HFFc6 (cell line): ENCODE results near the gene SP140. TPM values are rescaled to one million over a fixed set of nuclear protein-coding genes. Genes with fewer than 3 reads are reported as not detected.

Source experiments
- DNase-seq: peaks from one replicate; pipeline ENCODE4 v3.0.0-alpha.2; 2018
- H3K27ac Mint-ChIP-seq: 2 replicates; pipeline ENCODE4 v1.8.0; 2020; ENCODE audit warnings: mild to moderate bottlenecking, mixed read lengths
- H3K27me3 Mint-ChIP-seq: 2 replicates; pipeline ENCODE4 v1.8.0; 2021; ENCODE audit warnings: mild to moderate bottlenecking, moderate library complexity, mixed read lengths; ENCODE audit not compliant: insufficient read depth
- H3K36me3 Mint-ChIP-seq: 2 replicates; pipeline ENCODE4 v1.8.0; 2021; ENCODE audit warnings: low read depth, mixed read lengths
- H3K4me1 Mint-ChIP-seq: 2 replicates; pipeline ENCODE4 v1.8.0; 2020; ENCODE audit warnings: low read depth, mixed read lengths
- H3K4me3 Mint-ChIP-seq: 2 replicates; pipeline ENCODE4 v1.8.0; 2020; ENCODE audit warnings: mild to moderate bottlenecking, moderate library complexity, mixed read lengths
- H3K9me3 Mint-ChIP-seq: 2 replicates; pipeline ENCODE4 v1.8.0; 2020; ENCODE audit warnings: mild to moderate bottlenecking, mixed read lengths
- CTCF ChIP-seq: fragments of 200-600 bp; sonication (generic); IDR thresholded peaks from 2 replicates; pipeline ENCODE4 v1.5.0; 2021; ENCODE audit warnings: antibody characterized with exemption, mild to moderate bottlenecking
- total RNA-seq, 6 experiments: library from RNA; stranded (reverse); fragmentation: NEBNext Ultra II Directional; extraction: Animal tissue kit (Norgen Biotek cat#: 25700); gene quantifications; 2 replicates in 1 of 6; 3 replicates in 5 of 6; pipeline ENCODE4 v1.2.3, GENCODE V29; 2021

Gene SP140
- total RNA-seq, 6 experiments from 2014 or later: 0.12 to 1.6 (median 0.69) TPM

- Mint-ChIP-seq H3K9me3 (no peaks in the 10 kb centered on the region), H3K4me3 (no peak overlapping the region), H3K36me3 (0 out of 2 replicates have a peak, but pooled peaks cover 17% of the 10 kb centered on the region), H3K4me1 (no peaks in the 10 kb centered on the region), H3K27me3 (no peaks in the 10 kb centered on the region; the same call in 1 of the 2 replicates), H3K27ac (no peak overlapping the region)
- DNase-seq: no peak
- no peak for TF ChIP-seq CTCF
These were observed 17.0 kb upstream of the SP140 start for GRCh38 chr2:230208576-230208975.

- H3K36me3 Mint-ChIP-seq: peaks cover 24% of the 10 kb centered on the region
- H3K9me3 Mint-ChIP-seq: no peaks in the 10 kb centered on the region
- H3K27ac Mint-ChIP-seq: no peak overlapping the region
- no peak for DNase-seq
- no peaks in the 10 kb centered on the region for H3K4me1 Mint-ChIP-seq
- no peaks in the 10 kb centered on the region; the same call in 1 of the 2 replicates for H3K27me3 Mint-ChIP-seq
- TF ChIP-seq CTCF: no peak
- H3K4me3 Mint-ChIP-seq: no peak overlapping the region
These were observed 16.0 kb upstream of the SP140 start for GRCh38 chr2:230209422-230210051.

GRCh38 chr2:230216489-230216888 lies 9.0 kb upstream of the SP140 start:
- H3K9me3 Mint-ChIP-seq: no peaks in the 10 kb centered on the region
- H3K4me1 Mint-ChIP-seq: peaks cover 25% of the 10 kb centered on the region
- H3K27me3 Mint-ChIP-seq: no peaks in the 10 kb centered on the region
- H3K36me3 Mint-ChIP-seq: peaks cover 11% of the 10 kb centered on the region
- H3K27ac Mint-ChIP-seq: no peak overlapping the region
- no peak for DNase-seq
- no peak for TF ChIP-seq CTCF
- H3K4me3 Mint-ChIP-seq: no peak overlapping the region

GRCh38 chr2:230217424-230217823 lies 8.1 kb upstream of the SP140 start:
- Mint-ChIP-seq H3K9me3 (no peaks in the 10 kb centered on the region), H3K4me3 (no peak overlapping the region), H3K27ac (no peak overlapping the region), H3K36me3 (peaks cover 10% of the 10 kb centered on the region), H3K27me3 (no peaks in the 10 kb centered on the region), H3K4me1 (peaks cover 25% of the 10 kb centered on the region)
- DNase-seq: no peak
- TF ChIP-seq CTCF: no peak

GRCh38 chr2:230218421-230218820 lies 7.1 kb upstream of the SP140 start:
- TF ChIP-seq CTCF: no peak
- no peak for DNase-seq
- Mint-ChIP-seq H3K4me3 (peak overlapping the region; percentile 96), H3K4me1 (peaks cover 25% of the 10 kb centered on the region), H3K27ac (no peak overlapping the region), H3K36me3 (peaks cover 10% of the 10 kb centered on the region), H3K9me3 (no peaks in the 10 kb centered on the region), H3K27me3 (no peaks in the 10 kb centered on the region)
